IMR-90 (cell line): ENCODE results near the gene PROX2. TPM values are rescaled to one million over a fixed set of nuclear protein-coding genes. Genes with fewer than 3 reads are reported as not detected.

Experiments used
- ATAC-seq: fragments of 200-7000 bp; cut with Tn5 transposase; 2 replicates; pipeline ENCODE4 v1.9.1; 2020; ENCODE audit warnings: low read depth, mild to moderate bottlenecking, moderate library complexity
- BruUV-seq: library from RNA; stranded (reverse); fragments of 400-500 nt; replicated peaks from 2 replicates; lab custom pipeline; 2021; lab: Mats Ljungman, UMichigan
- CTCF ChIA-PET: fragments of 300-600 bp; formaldehyde crosslinking; extraction: SDS; loops from one replicate; lab custom pipeline; 2021; ENCODE audit warnings: antibody characterized with exemption; lab: Yijun Ruan, JAX
- POLR2A ChIA-PET: fragments of 300-600 bp; sonication (Branson Sonifier 250); formaldehyde crosslinking; loops from one replicate; lab custom pipeline; 2022; ENCODE audit warnings: antibody characterized with exemption; ENCODE audit not compliant: unreplicated experiment; lab: Charles Lee
- DNase-seq: peaks from one replicate; pipeline ENCODE4 v3.0.0; 2013
- H2AFZ ChIP-seq: replicated peaks from 2 replicates; pipeline ENCODE3; 2013; ENCODE audit warnings: low read length, mild to moderate bottlenecking; ENCODE audit not compliant: poor library complexity
- H2AK5ac ChIP-seq: 2 replicates; pipeline ENCODE4 v1.6.1; 2013; ENCODE audit warnings: low read depth, low read length, inconsistent platforms
- H2AK9ac ChIP-seq: replicated peaks from 2 replicates; pipeline ENCODE3; 2013; ENCODE audit warnings: mild to moderate bottlenecking, low read depth, low read length, moderate library complexity; ENCODE audit not compliant: poor library complexity
- H2BK120ac ChIP-seq: 2 replicates; pipeline ENCODE4 v1.6.1; 2013; ENCODE audit warnings: low read depth, low read length, inconsistent platforms
- H2BK15ac ChIP-seq: 3 replicates; pipeline ENCODE4 v1.6.1; 2013; ENCODE audit warnings: low read depth, low read length, inconsistent platforms
- H2BK20ac ChIP-seq: 2 replicates; pipeline ENCODE4 v1.6.1; 2013; ENCODE audit warnings: low read depth, mild to moderate bottlenecking, inconsistent platforms, low read length, moderate library complexity
- H2BK5ac ChIP-seq: 2 replicates; pipeline ENCODE4 v1.6.1; 2013; ENCODE audit warnings: mild to moderate bottlenecking, low read depth, low read length, inconsistent platforms; ENCODE audit not compliant: poor library complexity, severe bottlenecking
- H3K14ac ChIP-seq: replicated peaks from 2 replicates; pipeline ENCODE4 v1.6.1; 2013; ENCODE audit warnings: low read depth, low read length, inconsistent platforms
- H3K18ac ChIP-seq: 2 replicates; pipeline ENCODE4 v1.6.1; 2013; ENCODE audit warnings: low read depth, low read length, control low read depth
- H3K23ac ChIP-seq: 2 replicates; pipeline ENCODE4 v1.6.1; 2013; ENCODE audit warnings: low read depth, low read length, inconsistent platforms
- H3K27ac ChIP-seq: 2 replicates; pipeline ENCODE4 v1.5.1; 2013; ENCODE audit warnings: mild to moderate bottlenecking, control low read depth, low read length; ENCODE audit not compliant: insufficient read depth
- H3K27me3 ChIP-seq: 2 replicates; pipeline ENCODE4 v1.6.1; 2013; ENCODE audit warnings: low read length; ENCODE audit not compliant: control insufficient read depth, insufficient read depth
- H3K36me3 ChIP-seq: 2 replicates; pipeline ENCODE4 v1.6.1; 2013; ENCODE audit warnings: low read length, mixed read lengths; ENCODE audit not compliant: control insufficient read depth, insufficient read depth
- H3K4ac ChIP-seq: 2 replicates; pipeline ENCODE4 v1.6.1; 2013; ENCODE audit warnings: low read depth, low read length, inconsistent platforms
- H3K4me1 ChIP-seq: 2 replicates; pipeline ENCODE4 v1.6.1; 2013; ENCODE audit warnings: low read length, mixed read lengths; ENCODE audit not compliant: control insufficient read depth, insufficient read depth
- H3K4me2 ChIP-seq: 2 replicates; pipeline ENCODE4 v1.6.1; 2013; ENCODE audit warnings: low read depth, mild to moderate bottlenecking, control low read depth, low read length, moderate library complexity
- H3K4me3 ChIP-seq: 2 replicates; pipeline ENCODE4 v1.5.1; 2013; ENCODE audit warnings: low read depth, mild to moderate bottlenecking, control low read depth, low read length, moderate library complexity; ENCODE audit not compliant: insufficient read depth
- H3K56ac ChIP-seq: 2 replicates; pipeline ENCODE4 v1.6.1; 2013; ENCODE audit warnings: low read length, inconsistent platforms; ENCODE audit not compliant: insufficient read depth; ENCODE audit errors: extremely low read depth
- H3K79me1 ChIP-seq, 2 experiments: 2 replicates each; pipeline ENCODE4 v1.6.1; 2013; ENCODE audit warnings: low read length in 2 of 2, inconsistent platforms in 1 of 2, low read depth in 1 of 2
- H3K9ac ChIP-seq: 2 replicates; pipeline ENCODE4 v1.6.1; 2013; ENCODE audit warnings: low read depth, low read length, control low read depth
- H3K9me1 ChIP-seq: 2 replicates; pipeline ENCODE4 v1.6.1; 2013; ENCODE audit warnings: low read length, inconsistent platforms; ENCODE audit not compliant: insufficient read depth
- H3K9me3 ChIP-seq: 2 replicates; pipeline ENCODE4 v1.6.1; 2013; ENCODE audit warnings: low read length; ENCODE audit not compliant: control insufficient read depth, insufficient read depth
- H4K20me1 ChIP-seq: 2 replicates; pipeline ENCODE4 v1.6.1; 2013; ENCODE audit warnings: low read length, inconsistent platforms; ENCODE audit not compliant: insufficient read depth
- H4K5ac ChIP-seq: 2 replicates; pipeline ENCODE4 v1.6.1; 2013; ENCODE audit warnings: mild to moderate bottlenecking, low read depth, low read length, control low read depth
- H4K8ac ChIP-seq, 2 experiments: 2 replicates each; pipeline ENCODE4 v1.6.1; 2013; ENCODE audit warnings: low read depth in 2 of 2, low read length in 2 of 2, control low read depth in 1 of 2, inconsistent platforms in 1 of 2
- H4K91ac ChIP-seq: 2 replicates; pipeline ENCODE4 v1.6.1; 2013; ENCODE audit warnings: low read depth, low read length, inconsistent platforms; ENCODE audit not compliant: insufficient read depth
- CEBPB ChIP-seq: IDR thresholded peaks from 2 replicates; pipeline ENCODE4 v1.6.1; 2012; ENCODE audit warnings: low read depth, low read length, improper control_type of control experiment
- CHD1 ChIP-seq: IDR thresholded peaks from 2 replicates; pipeline ENCODE4 v1.6.1; 2012; ENCODE audit warnings: low read depth, low read length, improper control_type of control experiment
- FOS ChIP-seq: fragments of 150-350 bp; IDR thresholded peaks from 2 replicates; pipeline ENCODE4 v1.6.1; 2016; ENCODE audit warnings: low read depth, low read length
- MAFK ChIP-seq: IDR thresholded peaks from 2 replicates; pipeline ENCODE4 v1.6.1; 2012; ENCODE audit warnings: low read depth, low read length, improper control_type of control experiment
- MAZ ChIP-seq: IDR thresholded peaks from 2 replicates; pipeline ENCODE4 v1.6.1; 2012; ENCODE audit warnings: low read depth, mild to moderate bottlenecking, low read length, improper control_type of control experiment, moderate library complexity, borderline replicate concordance
- MXI1 ChIP-seq: IDR thresholded peaks from 2 replicates; pipeline ENCODE4 v1.6.1; 2012; ENCODE audit warnings: low read depth, mild to moderate bottlenecking, low read length, moderate library complexity, borderline replicate concordance
- NFE2L2 ChIP-seq: fragments of 150-350 bp; IDR thresholded peaks from 2 replicates; pipeline ENCODE4 v1.6.1; 2016; ENCODE audit warnings: low read depth, mild to moderate bottlenecking, low read length
- POLR2A ChIP-seq: IDR thresholded peaks from 2 replicates; pipeline ENCODE4 v1.6.1; 2012; ENCODE audit warnings: mild to moderate bottlenecking, low read depth, low read length
- RCOR1 ChIP-seq: IDR thresholded peaks from 2 replicates; pipeline ENCODE4 v1.6.1; 2012; ENCODE audit warnings: mild to moderate bottlenecking, low read length, improper control_type of control experiment; ENCODE audit not compliant: insufficient replicate concordance
- RFX5 ChIP-seq: IDR thresholded peaks from 2 replicates; pipeline ENCODE4 v1.8.0; 2012; ENCODE audit warnings: low read depth, mild to moderate bottlenecking, low read length, moderate library complexity
- USF2 ChIP-seq: fragments of 150-350 bp; IDR thresholded peaks from 2 replicates; pipeline ENCODE4 v1.6.1; 2017; ENCODE audit warnings: mild to moderate bottlenecking, antibody characterized with exemption, low read length, low read depth
- WGBS, 2 experiments: methylation state at CpG; one replicate each; pipeline versions ENCODE4 v1.1.5 to v1.1.7; 2013; ENCODE audit warnings: missing lambda C conversion rate in 2 of 2; ENCODE audit not compliant: insufficient read length in 1 of 2; ENCODE audit errors: extremely low coverage in 2 of 2; 5-methylcytosine and 5-hydroxymethylcytosine counted together
- dilution Hi-C: fragments of 300-500 bp; cut with HindIII; formaldehyde crosslinking; loops from one replicate; pipeline ENCODE4 v1.14.3; 2018; ENCODE audit warnings: low sequenced_read_pairs; ENCODE audit not compliant: unreplicated experiment
- in situ Hi-C: fragments of 300-500 bp; cut with MboI; formaldehyde crosslinking; loops from 3 replicates; pipeline ENCODE4 v1.14.3; 2019; ENCODE audit warnings: low sequenced_read_pairs, inconsistent platforms, mixed read lengths
- intact Hi-C: fragments of 100-400 bp; cut with micrococcal nuclease; formaldehyde crosslinking; loops from 2 replicates; pipeline ENCODE4 v1.10.0; 2022
- polyA plus RNA-seq, 3 experiments: library from polyadenylated mRNA; depleted of rRNA; stranded (reverse); fragments of >200 nt; gene quantifications; 2 replicates each; pipeline ENCODE4 v1.2.3, GENCODE V29; 2012; ENCODE audit warnings: low replicate concordance in 1 of 3
- total RNA-seq: library from RNA; depleted of rRNA; stranded (reverse); fragments of >200 nt; gene quantifications from 2 replicates; pipeline ENCODE4 v1.2.3, GENCODE V29; 2012

PROX2 gene
- total and polyA plus RNA-seq, 2 of the 4 experiments (the other 2 are of a cell fraction) = not detected

GRCh38 chr14:74848768-74849167 lies 27.2 kb downstream of the PROX2 start:
- no peaks in the 10 kb centered on the region for H3K36me3 ChIP-seq
- H4K5ac ChIP-seq = no peak overlapping the region
- H3K56ac ChIP-seq = no peak overlapping the region
- H2AFZ ChIP-seq = no peak overlapping the region
- H4K8ac ChIP-seq = no peak overlapping the region
- TF ChIP-seq CHD1 = no peak
- TF ChIP-seq POLR2A = no peak
- TF ChIP-seq CEBPB = no peak
- TF ChIP-seq USF2 = no peak
- no peak for TF ChIP-seq MXI1
- TF ChIP-seq RFX5 = no peak
- TF ChIP-seq MAFK = no peak
- no peak for TF ChIP-seq FOS
- no peak for TF ChIP-seq RCOR1
- no peak for TF ChIP-seq NFE2L2
- TF ChIP-seq MAZ = no peak
- no peak overlapping the region for H3K4me3 ChIP-seq
- H3K27ac ChIP-seq = no peak overlapping the region; the same call in 1 of the 2 replicates
- no peak overlapping the region for H2AK5ac ChIP-seq
- no TSS peak for BruUV-seq
- no peak overlapping the region for H3K9ac ChIP-seq
- H3K79me1 ChIP-seq = peaks cover 0 to 1% of the 10 kb centered on the region in 2 experiments; a peak in 1 of 4 replicates
- POLR2A ChIA-PET = no interaction called here
- WGBS, 2 experiments = no CpG with 5 or more reads among the region's 2 CpGs
- H2BK15ac ChIP-seq = no peak overlapping the region
- no peak overlapping the region for H3K4ac ChIP-seq
- H3K18ac ChIP-seq = no peak overlapping the region
- no peaks in the 10 kb centered on the region for H3K27me3 ChIP-seq
- no peak overlapping the region for H2BK120ac ChIP-seq
- dilution Hi-C loops = no loop called here
- no peak overlapping the region for H3K23ac ChIP-seq
- H3K9me3 ChIP-seq = no peaks in the 10 kb centered on the region
- H2AK9ac ChIP-seq = no peak overlapping the region
- H2BK5ac ChIP-seq = no peak overlapping the region
- intact Hi-C loops = no loop called here
- in situ Hi-C loops = no loop called here
- CTCF ChIA-PET = no interaction called here
- DNase-seq (no peak), ATAC-seq (no peak)
- no peak overlapping the region for H2BK20ac ChIP-seq
- peaks cover 13% of the 10 kb centered on the region for H3K9me1 ChIP-seq
- no peak overlapping the region for H3K14ac ChIP-seq
- H3K4me1 ChIP-seq = peaks cover 20% of the 10 kb centered on the region
- H3K4me2 ChIP-seq = no peak overlapping the region
- H4K91ac ChIP-seq = no peak overlapping the region
- H4K20me1 ChIP-seq = peaks cover 3% of the 10 kb centered on the region; the same call in 1 of the 2 replicates
